Measurements from ENCODE around the gene TRIM24.

TRIM24 gene

DNA sequence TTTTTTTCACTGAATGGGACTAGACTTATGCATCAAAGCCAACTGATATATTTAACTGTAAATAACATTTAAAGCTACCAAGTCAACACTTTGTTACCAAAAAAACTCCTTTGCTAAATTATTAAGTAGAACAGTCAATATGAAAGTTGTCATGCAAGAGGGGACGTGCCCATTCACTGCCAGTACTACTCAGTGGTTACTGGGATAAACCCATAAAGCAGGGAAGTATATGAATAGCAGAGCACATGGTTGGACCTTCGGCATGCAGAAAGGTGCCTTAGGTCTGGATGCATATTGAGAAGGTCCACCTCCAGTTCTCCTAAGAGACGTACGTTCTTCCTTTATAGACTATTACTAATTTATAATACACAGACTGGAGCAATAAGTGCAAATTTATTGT is 121.0 kb downstream of the TRIM24 start:
- DNase-seq, result no peak

DNA sequence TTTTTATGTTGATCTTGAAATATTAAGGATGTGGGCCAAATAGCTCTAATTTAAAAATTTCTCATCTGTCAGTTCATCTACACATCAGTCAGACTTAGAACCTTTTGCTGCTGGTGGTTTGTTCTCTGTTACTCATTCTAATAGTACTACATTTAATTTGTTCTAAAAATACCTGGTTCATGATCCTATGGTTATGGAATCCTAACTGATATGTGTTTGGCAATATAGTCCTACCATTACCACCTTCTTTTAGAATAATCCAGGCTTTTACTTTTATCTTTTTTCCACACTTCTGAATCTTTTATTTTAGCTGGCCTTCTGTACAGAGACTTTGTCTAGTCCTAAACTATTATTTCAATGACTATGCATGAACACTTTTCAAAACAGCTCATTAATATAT is 124.2 kb downstream of the TRIM24 start:
- no peak for DNase-seq

DNA sequence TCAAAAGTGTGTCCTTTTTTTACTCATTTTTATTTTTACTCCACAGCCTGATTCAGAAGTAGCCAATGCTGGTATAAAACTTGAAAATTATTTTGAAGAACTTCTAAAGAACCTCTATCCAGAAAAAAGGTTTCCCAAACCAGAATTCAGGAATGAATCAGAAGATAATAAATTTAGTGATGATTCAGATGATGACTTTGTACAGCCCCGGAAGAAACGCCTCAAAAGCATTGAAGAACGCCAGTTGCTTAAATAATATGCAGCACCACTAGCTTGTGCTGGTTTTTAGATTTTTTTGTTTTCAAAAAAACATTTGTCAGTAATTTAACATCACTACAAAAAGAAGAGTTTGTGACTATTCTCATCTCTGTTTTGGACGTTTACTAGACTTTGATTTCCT is 124.6 kb downstream of the TRIM24 start:
- no peak for DNase-seq

DNA sequence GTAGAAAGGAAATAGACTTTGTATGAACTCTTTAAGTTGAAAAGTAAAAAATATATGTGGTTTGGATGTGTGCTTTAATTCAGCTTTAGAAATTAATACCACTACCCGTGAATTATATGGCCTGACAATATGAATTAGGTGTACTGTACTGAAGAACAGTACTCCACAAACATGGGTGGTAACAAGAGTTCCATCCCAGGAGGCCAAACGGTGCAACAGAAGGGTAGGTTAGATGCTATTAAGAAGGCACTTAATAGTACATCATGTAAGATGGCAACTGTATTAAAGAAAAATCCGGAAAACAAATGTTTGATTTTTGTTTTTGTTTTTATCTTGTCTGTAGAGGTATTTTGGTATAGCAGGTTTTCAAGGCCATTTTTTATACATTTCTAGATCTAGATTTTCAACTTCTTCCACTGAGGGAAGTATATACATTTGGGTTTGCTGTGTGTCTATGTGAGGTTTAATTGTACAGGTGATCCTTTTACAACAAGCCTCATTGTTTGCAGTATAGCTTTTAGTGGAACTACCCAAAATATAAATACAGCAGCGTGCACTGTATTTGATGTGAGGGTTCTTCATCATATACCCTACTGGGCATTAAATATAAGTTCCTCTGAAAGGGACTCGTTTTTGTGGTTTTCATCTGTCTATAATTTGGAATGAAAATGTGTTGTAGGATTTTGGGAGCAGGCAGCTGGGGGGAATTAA is 125.4 kb downstream of the TRIM24 start:
- DNase-seq, result no peak

DNA sequence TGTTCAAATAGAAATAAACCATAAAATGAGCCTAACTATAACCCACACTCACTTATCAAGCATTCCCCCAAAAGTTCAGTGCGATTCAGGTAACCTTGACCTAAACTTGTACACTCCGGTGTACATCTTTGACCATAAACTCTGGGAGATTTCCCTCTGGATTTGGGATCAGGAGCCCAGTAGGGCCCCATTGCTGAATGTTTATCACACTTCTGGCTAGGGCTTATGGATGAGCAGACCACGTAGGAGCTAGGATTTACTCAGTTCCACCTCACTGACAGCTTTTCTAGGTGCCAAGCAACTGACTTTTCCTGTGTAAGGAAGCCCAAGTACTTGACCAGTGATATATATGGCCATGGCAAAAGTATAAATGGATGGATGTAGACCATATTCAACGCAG is 127.4 kb downstream of the TRIM24 start:
- no peak for DNase-seq

DNA sequence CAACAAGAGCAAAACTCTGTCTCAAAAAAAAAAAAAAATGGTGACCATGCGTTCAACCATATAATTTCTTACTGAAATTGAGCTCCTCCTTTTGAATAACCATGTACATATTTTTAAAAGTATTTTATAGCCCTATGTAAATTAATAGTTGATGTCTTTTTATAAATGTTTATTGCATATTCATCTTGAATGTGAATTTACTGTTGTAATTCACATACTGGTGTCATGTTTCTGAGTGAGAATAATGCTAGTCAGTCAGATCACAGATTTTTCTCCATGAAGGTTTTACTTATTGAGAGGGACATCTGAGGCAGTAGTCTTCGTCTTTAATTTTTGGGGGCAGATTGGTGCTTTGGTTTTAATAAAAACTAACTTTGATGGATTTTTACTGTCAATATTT is 128.9 kb downstream of the TRIM24 start:
- DNase-seq, result no peak

DNA sequence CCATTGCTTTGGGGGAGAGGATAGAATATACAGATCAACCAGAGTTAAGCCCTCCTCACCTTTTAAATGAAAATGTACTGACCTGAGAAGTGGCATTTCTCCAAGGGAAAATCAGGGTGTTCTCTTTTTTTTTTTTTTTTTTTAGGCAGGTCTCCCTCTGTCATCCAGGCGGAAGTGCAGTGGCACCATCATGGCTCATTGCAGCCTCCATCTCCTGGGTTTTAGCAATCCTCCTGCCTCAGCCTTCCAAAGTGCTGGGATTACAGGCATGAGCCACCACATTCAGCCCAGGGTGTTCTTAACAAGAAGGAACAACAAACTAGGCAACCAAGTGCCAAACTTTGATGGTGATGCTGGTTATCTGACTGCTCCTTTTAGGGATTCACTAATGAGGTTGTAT is 130.1 kb downstream of the TRIM24 start:
- DNase-seq, result no peak

DNA sequence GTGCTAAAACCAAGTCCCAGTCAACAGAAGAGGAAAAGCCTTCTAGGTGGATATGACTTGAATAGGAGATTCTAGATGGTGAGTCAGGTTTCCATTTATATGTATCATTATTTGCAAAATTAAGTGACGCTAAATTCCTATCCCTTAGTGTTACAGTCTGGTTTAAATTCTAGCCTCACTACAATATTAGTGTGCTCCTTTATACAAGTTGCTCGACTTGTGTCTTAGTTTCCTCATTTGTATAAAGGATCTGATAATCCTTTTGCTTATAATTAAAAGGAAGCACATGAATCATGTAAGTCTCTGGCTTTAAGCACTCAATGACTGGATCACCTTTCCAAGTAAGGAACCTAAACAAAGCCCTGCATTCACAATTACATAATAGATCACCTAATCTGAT is 135.4 kb downstream of the TRIM24 start:
- DNase-seq, result no peak

DNA sequence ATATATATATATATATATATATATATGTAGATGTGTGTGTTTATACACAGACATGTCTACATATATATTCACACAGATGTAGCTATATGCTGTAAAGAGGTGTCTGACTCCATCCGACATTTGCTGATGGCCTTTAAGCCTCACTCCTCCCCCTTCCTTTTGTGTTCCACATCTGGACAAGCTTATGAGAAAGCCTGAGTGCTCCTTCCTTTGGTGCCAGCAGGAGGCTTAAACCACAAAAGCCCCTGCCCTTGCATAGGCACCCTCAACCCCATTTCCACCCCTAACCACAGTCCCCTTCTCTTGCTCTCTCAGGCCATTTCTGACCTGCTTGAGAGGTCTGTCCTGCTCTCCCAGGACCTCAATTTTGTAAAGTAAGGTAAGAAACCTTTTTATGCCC is 142.4 kb downstream of the TRIM24 start:
- DNase-seq, result no peak

DNA sequence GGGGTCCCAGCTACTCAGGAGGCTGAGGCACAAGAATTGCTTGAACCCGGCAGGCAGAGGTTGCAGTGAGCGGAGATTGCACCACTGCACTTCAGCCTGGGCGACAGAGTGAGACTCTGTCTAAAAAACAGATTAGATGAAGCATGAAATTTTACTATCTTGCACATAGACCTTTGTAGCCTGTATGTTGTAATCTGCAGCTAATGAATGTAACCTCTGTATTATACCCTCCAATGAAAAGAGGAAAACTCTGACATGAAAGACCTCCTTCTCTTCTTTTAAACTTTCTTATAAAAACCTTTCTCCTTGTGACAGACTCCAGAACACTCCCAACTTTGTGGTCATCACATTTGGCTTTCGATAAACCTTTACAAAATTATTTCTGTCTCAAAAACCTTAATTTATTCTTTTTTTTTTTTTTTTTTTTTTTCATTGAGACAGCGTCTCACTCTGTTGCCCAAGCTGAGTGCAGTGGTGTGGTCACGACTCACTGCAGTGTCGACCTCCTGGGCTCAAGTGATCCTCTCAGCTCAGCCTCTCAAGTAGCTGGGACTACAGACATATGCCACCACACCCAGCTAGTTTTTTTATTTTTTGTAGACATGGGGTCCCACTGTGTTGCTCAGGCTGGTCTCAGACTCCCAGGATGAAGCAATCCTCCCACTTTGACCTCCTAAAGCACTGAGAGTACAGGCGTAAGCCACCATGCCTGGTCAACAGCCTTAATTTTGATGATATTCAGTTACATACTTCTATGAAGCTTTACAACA is 143.7 kb downstream of the TRIM24 start:
- DNase-seq, result no peak

DNA sequence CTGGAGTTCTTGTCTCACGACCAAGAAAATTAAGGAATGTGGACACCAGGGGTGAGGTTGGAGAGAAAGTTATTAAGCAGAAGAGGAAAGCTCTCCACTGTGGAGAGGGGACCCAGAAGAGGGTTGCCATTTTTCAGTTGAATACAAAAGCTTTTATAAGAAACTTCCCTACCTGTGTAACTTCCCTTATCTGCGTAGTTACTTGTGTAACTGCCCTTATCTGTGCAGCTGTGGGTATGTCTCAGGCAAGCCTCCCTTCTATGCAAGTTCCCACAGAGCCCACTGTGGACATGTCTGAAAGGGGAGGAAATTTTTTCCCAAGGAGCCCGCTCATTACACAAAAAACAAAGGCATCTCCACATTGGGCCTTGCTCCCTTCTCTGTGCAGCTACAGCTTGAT is 146.2 kb downstream of the TRIM24 start:
- DNase-seq, result no peak

DNA sequence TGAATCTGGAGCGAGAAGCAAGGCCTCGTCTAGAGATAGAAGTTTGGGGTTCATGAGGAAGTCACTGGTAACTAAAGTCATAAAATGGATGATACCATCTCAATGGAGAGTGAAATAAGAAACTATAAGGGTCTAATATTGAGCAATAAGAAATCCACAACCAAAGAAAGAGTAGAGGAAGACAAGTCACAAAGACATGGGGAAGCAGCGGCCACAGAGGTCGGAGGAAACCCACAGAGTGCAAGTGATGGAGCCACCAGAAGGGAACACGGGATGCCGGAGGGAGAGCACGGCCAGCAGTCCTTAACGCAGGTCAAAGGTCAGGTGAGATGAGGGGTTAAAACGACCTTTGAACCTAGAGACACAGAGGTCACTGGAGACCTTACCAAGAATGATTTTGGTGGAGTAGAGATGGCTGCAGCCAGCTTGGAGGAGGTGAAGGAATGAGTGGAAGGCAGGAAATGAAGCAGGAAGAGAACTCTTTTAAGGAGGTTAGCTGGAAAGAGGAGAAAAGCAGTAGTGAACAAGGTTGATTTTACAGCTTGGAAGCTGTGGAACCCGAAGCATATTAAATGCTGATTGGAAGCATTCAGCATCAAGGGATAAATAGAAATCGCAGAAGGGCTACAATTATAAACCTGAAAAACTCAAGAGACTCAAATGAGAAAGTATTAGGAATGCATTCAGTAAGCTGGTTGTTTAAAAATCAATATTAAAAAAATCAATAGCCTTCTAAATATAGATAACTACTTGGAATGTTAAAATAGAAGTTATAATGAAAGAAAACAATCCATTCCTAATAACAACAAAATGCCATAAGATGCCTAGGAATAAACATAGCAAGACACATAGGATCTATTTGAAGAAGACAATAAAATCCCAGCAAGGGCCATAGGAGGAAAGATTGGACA is 147.4 kb downstream of the TRIM24 start:
- DNase-seq, result no peak

DNA sequence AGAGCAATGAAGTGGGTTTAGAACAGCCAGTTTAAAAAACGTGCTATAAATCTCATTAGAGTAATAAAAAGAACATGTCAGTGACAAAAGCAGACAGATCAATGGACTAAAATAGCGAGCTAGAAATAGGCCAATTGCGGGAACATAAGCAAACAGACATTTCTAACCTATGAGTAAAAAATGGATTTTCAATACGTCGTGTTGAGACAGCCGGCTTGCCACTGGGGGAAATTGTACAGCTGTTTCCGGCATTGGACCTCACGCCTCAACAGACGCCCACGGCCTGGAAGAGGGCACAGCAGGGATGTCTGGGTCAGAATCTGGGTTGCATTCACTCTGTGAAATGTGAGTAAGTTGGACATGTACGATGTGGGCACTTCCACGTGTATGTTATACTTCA is 148.2 kb downstream of the TRIM24 start:
- DNase-seq, result peak; percentile 10

DNA sequence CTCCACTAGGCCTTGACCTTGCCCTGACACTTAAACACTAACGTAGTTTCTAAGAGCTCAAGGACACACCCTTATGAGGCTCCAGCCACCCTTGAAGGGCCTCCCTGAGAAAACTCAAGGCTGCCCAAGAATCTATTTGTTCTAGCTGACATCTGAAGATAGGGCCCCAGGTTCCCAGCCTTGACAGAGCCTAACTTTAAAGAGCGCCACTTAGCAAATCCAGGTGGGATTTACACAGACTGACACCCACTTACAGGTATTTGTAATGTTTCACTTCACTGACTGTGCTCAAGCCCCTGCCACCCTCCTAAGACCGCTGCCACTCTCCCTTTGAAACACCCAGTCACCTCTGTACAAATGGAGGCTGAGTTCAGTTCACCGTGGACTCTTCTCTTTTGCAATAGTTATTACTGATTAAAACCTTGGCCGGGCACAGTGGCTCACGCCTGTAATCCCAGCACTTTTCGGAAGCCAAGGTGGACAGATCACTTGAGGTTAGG is 150.7 kb downstream of the TRIM24 start:
- DNase-seq, result no peak

DNA sequence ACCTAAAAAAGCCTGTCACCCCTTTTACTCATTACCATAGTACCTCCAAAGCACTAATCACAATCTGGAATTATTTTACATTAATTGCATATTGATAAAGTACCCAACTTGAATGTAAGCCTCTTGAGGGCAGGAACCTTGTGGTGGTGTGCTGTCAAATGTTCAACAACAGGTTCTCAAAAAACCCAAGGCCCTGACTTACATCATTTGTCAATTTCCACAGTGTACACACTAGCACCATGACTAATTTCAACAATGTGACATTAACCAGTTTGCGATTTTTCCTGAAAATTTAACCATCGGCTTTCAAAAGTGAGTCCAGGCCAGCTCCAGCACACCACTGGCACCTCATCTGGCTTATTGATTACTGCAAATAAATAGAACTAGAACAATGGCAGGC is 153.6 kb downstream of the TRIM24 start:
- DNase-seq, result no peak

DNA sequence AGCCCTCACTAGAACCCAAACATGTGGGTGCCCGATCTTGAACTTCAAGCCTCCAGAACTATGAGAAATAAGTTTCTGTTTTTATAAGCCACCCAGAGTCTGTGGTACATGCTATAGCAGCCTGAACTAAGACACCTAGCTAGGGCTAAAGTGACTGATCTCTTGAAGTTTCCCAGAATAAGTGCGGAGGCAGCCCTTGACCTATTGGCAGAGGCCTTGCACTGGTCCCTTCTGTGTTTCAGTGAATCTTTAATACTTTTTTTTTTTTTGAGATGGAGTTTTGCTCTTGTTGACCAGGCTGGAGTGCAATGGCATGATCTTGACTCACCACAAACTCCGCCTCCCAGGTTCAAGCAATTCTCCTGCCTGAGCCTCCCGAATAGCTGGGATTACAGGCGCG is 156.0 kb downstream of the TRIM24 start:
- no peak for DNase-seq

DNA sequence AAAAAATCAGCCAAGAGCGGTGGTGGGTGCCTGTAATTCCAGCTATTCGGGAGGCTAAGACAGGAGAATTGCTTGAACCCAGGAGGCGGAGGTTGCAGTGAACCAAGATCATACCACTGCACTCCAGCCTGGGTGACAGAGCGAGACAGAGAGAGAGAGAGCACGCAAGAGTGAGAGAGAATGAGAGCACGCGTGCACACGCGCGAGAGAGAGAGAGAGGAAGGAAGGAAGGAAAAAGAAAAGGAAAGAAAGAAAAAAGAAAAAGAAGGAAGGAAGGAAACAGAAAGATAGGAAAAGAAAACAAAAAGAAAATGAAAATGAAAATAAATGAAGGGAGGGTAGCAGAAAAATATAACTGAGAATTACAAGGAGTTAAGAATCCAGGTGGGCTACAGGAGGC is 158.4 kb downstream of the TRIM24 start:
- DNase-seq, result no peak

DNA sequence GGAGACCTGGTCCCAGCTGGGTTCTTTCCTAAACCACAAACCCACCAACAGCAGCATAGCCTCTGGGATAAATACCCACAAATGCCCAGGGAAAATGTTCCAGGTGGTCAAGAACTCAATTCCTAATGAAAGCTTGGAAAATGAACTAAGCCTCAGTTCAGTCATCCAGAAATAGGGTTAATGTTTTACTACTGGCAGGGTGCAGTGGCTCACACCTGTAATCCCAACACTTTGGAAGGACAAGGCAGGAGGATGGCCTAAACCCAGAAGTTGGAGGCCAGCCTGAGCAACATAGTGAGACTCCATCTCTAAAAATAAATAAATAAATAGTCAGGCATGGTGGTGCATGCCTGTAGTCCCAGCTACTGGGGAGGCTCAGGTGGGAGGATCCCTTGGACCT is 158.9 kb downstream of the TRIM24 start:
- DNase-seq, result no peak

DNA sequence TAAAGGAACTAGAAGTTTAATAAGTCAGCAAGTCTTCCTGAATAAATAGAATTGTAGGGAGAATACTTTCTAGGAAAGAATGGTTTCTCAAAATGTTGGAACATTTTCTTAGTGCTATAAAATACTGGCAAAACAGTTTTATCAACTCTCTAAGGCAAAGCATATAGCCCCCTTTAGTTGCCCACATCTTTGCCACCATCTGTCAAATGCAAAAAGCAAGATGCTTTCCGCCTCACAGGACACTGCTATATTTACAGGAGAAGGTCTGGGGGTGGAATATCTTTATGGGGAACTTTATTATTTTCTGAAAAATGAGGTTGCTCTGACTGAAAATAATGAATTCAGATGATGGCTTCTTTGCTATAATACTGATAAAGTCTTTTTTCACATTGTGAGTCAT is 162.8 kb downstream of the TRIM24 start:
- no peak for DNase-seq

DNA sequence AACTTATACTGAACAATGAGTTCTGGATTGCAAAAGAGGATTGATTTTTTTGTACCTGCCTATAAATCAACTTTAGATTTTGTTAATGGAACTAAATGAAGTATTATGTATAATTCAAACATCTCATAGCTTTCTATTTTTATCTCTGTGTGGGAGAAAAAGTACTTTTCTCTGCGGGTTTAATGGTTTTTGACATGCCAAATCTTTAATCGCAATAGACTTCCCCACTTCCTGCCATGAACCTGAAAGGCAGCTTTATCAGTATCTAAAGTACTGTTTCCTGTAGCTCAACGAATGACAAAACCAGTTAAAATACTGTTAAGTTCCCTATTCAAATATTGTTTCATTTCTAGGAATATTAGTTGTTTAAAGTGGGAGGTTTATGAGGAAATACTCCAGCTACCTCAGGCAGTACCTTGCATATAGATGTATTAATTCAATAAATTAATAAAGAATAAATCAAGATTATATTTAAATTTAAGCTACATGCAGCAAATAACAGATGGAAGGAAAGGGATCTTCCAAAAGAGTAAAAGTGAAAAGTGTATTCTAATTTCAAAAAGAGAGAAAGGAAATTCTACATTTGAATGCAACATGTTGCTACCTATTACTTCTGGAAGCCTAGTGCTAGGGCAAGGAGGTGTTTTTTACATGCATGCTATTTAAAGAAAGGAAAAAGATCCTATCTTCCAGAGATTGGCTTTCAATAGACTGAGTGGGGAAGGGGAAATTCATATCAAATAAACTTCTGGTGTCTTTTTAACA is 165.2 kb downstream of the TRIM24 start:
- DNase-seq, result no peak

DNA sequence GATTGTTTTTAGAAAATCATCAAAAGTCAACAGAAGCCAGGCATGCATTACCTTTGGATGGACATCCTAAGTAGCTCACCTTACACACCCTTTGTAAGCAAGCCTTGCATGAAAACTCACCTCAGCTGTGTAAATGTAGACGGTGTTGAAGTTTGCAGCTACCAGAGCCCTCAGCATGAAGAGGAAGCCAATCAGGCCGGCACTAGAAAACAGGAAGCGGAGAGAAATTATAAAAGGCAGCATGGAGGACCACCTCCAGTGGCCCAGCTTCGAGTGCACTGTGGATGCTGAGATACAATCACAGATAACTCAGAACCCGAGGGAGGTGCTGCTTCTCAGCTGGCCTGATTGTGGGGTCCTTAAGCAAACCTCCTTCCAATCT is 165.8 kb downstream of the TRIM24 start:
- DNase-seq, result no peak

DNA sequence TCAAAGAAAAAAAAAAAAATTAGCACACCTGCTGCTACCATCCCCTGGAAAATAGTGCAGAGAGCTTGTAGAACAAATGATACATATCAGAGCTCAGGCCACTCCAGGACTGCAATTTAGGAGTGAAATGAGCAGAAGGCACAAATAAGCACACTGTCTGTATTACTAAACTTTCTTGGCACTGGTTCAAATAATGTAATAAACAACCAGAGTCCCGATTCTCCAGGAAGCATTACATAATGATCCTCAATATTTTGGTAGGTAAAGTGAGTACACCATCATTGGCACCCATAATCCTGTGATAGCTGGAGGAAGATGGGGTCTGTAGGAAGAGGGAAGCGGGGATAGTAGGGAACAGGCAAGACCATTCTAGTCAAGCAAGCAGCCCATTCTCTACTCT is 166.8 kb downstream of the TRIM24 start:
- DNase-seq, result no peak

DNA sequence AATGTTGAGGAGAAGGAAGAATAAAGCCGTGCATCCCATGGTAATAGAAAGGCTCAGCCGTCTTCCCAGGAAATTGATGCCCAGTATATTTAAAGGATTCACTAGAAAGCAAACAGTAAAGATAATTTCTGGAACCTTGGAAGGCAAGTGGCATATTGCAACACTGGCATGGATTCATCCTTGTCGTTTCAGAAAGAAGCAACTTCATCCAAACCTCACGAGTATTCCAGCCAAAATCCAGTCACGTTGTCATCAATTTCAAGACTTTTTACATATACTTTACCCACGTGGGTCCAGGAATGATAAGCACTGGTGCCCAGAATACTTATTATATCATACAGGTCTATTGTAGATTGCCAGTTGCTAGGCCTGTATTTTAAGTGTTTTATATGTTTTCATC is 167.3 kb downstream of the TRIM24 start:
- DNase-seq, result no peak

All from stimulated activated CD4-positive, alpha-beta T cell treated with anti-CD3 and anti-CD28 coated beads, Interleukin-4, amount 100 ng/mL, for 24 hours (primary cell).